Karpas-422 (cell line): ENCODE data around the gene KDM4E. TPM values are rescaled to one million over a fixed set of nuclear protein-coding genes. Genes with fewer than 3 reads are reported as not detected.

ENCODE experiments used
- DNase-seq: peaks from one replicate; pipeline ENCODE4 v3.0.0-alpha.2; 2015
- H2AFZ ChIP-seq: fragments of 200-600 bp; sonication (generic); 2 replicates; pipeline ENCODE4 v1.6.1; 2014; ENCODE audit warnings: antibody characterized with exemption, low read length, mixed read lengths
- H3K27ac ChIP-seq: fragments of 200-600 bp; sonication (generic); 2 replicates; pipeline ENCODE4 v1.5.1; 2014; ENCODE audit warnings: mild to moderate bottlenecking, low read length, moderate library complexity
- H3K27me3 ChIP-seq: fragments of 200-600 bp; sonication (generic); 2 replicates; pipeline ENCODE4 v1.6.1; 2014; ENCODE audit warnings: low read length, mixed read lengths
- H3K36me3 ChIP-seq: fragments of 200-600 bp; sonication (generic); 2 replicates; pipeline ENCODE4 v1.6.1; 2014; ENCODE audit warnings: low read length, mixed read lengths; ENCODE audit not compliant: insufficient read depth
- H3K4me1 ChIP-seq: fragments of 200-600 bp; sonication (generic); 2 replicates; pipeline ENCODE4 v1.6.1; 2014; ENCODE audit warnings: mild to moderate bottlenecking, low read length, mixed read lengths
- H3K4me2 ChIP-seq: fragments of 200-600 bp; sonication (generic); 2 replicates; pipeline ENCODE4 v1.6.1; 2014; ENCODE audit warnings: low read length, low read depth, mild to moderate bottlenecking; ENCODE audit not compliant: poor library complexity, severe bottlenecking
- H3K4me3 ChIP-seq: fragments of 200-600 bp; sonication (generic); 2 replicates; pipeline ENCODE4 v1.5.1; 2014; ENCODE audit warnings: mild to moderate bottlenecking, antibody characterized with exemption, low read length, mixed read lengths
- H3K79me2 ChIP-seq: fragments of 200-600 bp; sonication (generic); 2 replicates; pipeline ENCODE4 v1.6.1; 2014; ENCODE audit warnings: mild to moderate bottlenecking, low read length, mixed read lengths
- H3K9ac ChIP-seq: fragments of 200-600 bp; sonication (generic); 2 replicates; pipeline ENCODE4 v1.6.0; 2014; ENCODE audit warnings: low read length
- H3K9me2 ChIP-seq: fragments of 200-600 bp; sonication (generic), shearing (Covaris generic); replicated peaks from 2 replicates; pipeline ENCODE4 v1.6.0; 2014; ENCODE audit warnings: mild to moderate bottlenecking, low read length, moderate library complexity; ENCODE audit not compliant: insufficient read depth
- H3K9me3 ChIP-seq: fragments of 300-700, 200-600 bp; sonication (generic); 2 replicates; pipeline ENCODE4 v1.6.1; 2014; ENCODE audit warnings: low read length, mixed read lengths
- H4K20me1 ChIP-seq: fragments of 200-600 bp; sonication (generic); 2 replicates; pipeline ENCODE4 v1.6.1; 2014; ENCODE audit warnings: mild to moderate bottlenecking, antibody characterized with exemption, low read length, low read depth; ENCODE audit not compliant: insufficient read depth
- total RNA-seq: library from RNA; depleted of rRNA; stranded (reverse); fragments of >200 nt; shearing (Covaris generic); gene quantifications from 2 replicates; pipeline ENCODE4 v1.2.3, GENCODE V29; 2014; ENCODE audit warnings: low replicate concordance

Gene KDM4E
- total RNA-seq, 1 experiment from 2014 or later = not detected

- H2AFZ ChIP-seq = peak overlapping the region; percentile 45
- no peaks in the 10 kb centered on the region for H3K27me3 ChIP-seq
- peaks cover 24% of the 10 kb centered on the region for H3K4me1 ChIP-seq
- no peaks in the 10 kb centered on the region for H3K9me2 ChIP-seq
- H3K4me2 ChIP-seq = peak overlapping the region; percentile 84
- H3K9ac ChIP-seq = peak overlapping the region; percentile 75
- peaks cover 10% of the 10 kb centered on the region for H4K20me1 ChIP-seq
- H3K36me3 ChIP-seq = peaks cover 12% of the 10 kb centered on the region
- H3K79me2 ChIP-seq = peaks cover 30% of the 10 kb centered on the region
- H3K4me3 ChIP-seq = peak overlapping the region; percentile 67
- H3K27ac ChIP-seq = peak overlapping the region; percentile 47
- no peaks in the 10 kb centered on the region for H3K9me3 ChIP-seq
- DNase-seq = no peak
Measured at GRCh38 chr11:95067841-95068219, 42.8 kb downstream of the KDM4E start.

- peak overlapping the region; percentile 67 for H3K4me3 ChIP-seq
- H3K79me2 ChIP-seq = peaks cover 30% of the 10 kb centered on the region
- peaks cover 12% of the 10 kb centered on the region for H3K36me3 ChIP-seq
- H4K20me1 ChIP-seq = peaks cover 10% of the 10 kb centered on the region
- no peaks in the 10 kb centered on the region for H3K9me2 ChIP-seq
- peak overlapping the region; percentile 45 for H2AFZ ChIP-seq
- H3K9ac ChIP-seq = peak overlapping the region; percentile 75
- peaks cover 24% of the 10 kb centered on the region for H3K4me1 ChIP-seq
- DNase-seq = peak; percentile 98
- H3K4me2 ChIP-seq = peak overlapping the region; percentile 84
- no peaks in the 10 kb centered on the region for H3K9me3 ChIP-seq
- peak overlapping the region; percentile 47 for H3K27ac ChIP-seq
- no peaks in the 10 kb centered on the region for H3K27me3 ChIP-seq
Measured at GRCh38 chr11:95068549-95068948, 43.5 kb downstream of the KDM4E start.

- peaks cover 10% of the 10 kb centered on the region for H4K20me1 ChIP-seq
- H2AFZ ChIP-seq = no peak overlapping the region
- peaks cover 30% of the 10 kb centered on the region for H3K79me2 ChIP-seq
- no peaks in the 10 kb centered on the region for H3K9me2 ChIP-seq
- peaks cover 12% of the 10 kb centered on the region for H3K36me3 ChIP-seq
- no peaks in the 10 kb centered on the region for H3K9me3 ChIP-seq
- no peak overlapping the region for H3K27ac ChIP-seq
- no peaks in the 10 kb centered on the region for H3K27me3 ChIP-seq
- H3K4me3 ChIP-seq = no peak overlapping the region
- peak overlapping the region; percentile 84 for H3K4me2 ChIP-seq
- no peak overlapping the region for H3K9ac ChIP-seq
- H3K4me1 ChIP-seq = peaks cover 24% of the 10 kb centered on the region
- peak; percentile 58 for DNase-seq
Measured at GRCh38 chr11:95070471-95070870, 45.4 kb downstream of the KDM4E start.

GRCh38 chr11:95072948-95073347 is 47.9 kb downstream of the KDM4E start:
- Histone ChIP-seq H3K27me3 (no peaks in the 10 kb centered on the region), H3K9me2 (no peaks in the 10 kb centered on the region), H4K20me1 (peaks cover 10% of the 10 kb centered on the region), H3K4me3 (no peak overlapping the region), H3K36me3 (peaks cover 12% of the 10 kb centered on the region), H3K27ac (no peak overlapping the region), H3K4me2 (no peak overlapping the region), H3K4me1 (peaks cover 23% of the 10 kb centered on the region), H3K9ac (no peak overlapping the region), H2AFZ (no peak overlapping the region), H3K79me2 (peaks cover 25% of the 10 kb centered on the region), H3K9me3 (no peaks in the 10 kb centered on the region)
- DNase-seq = no peak

- Histone ChIP-seq H3K4me2 (no peak overlapping the region), H4K20me1 (peaks cover 8% of the 10 kb centered on the region), H3K9me3 (no peaks in the 10 kb centered on the region), H3K4me1 (peaks cover 9% of the 10 kb centered on the region), H3K36me3 (peaks cover 12% of the 10 kb centered on the region), H3K9ac (no peak overlapping the region), H3K27ac (no peak overlapping the region), H3K79me2 (peaks cover 5% of the 10 kb centered on the region), H3K4me3 (no peak overlapping the region), H3K9me2 (no peaks in the 10 kb centered on the region), H3K27me3 (no peaks in the 10 kb centered on the region), H2AFZ (no peak overlapping the region)
- no peak for DNase-seq
Measured at GRCh38 chr11:95074792-95075563, 49.9 kb downstream of the KDM4E start.

- no peaks in the 10 kb centered on the region for H3K9me2 ChIP-seq
- no peaks in the 10 kb centered on the region; the same call in 1 of the 2 replicates for H4K20me1 ChIP-seq
- H3K4me1 ChIP-seq = 0 out of 2 replicates have a peak, but pooled peaks cover 4% of the 10 kb centered on the region
- no peak overlapping the region for H2AFZ ChIP-seq
- H3K4me2 ChIP-seq = no peak overlapping the region
- H3K36me3 ChIP-seq = 0 out of 2 replicates have a peak, but pooled peaks cover 5% of the 10 kb centered on the region
- H3K9me3 ChIP-seq = no peaks in the 10 kb centered on the region
- no peak overlapping the region for H3K4me3 ChIP-seq
- H3K9ac ChIP-seq = no peak overlapping the region
- H3K27me3 ChIP-seq = no peaks in the 10 kb centered on the region
- no peaks in the 10 kb centered on the region for H3K79me2 ChIP-seq
- H3K27ac ChIP-seq = no peak overlapping the region
- DNase-seq = no peak
Measured at GRCh38 chr11:95076416-95076815, 51.4 kb downstream of the KDM4E start.

GRCh38 chr11:95076981-95077380 is 51.9 kb downstream of the KDM4E start:
- no peak for DNase-seq
- Histone ChIP-seq H4K20me1 (no peaks in the 10 kb centered on the region), H3K36me3 (no peaks in the 10 kb centered on the region), H3K4me2 (no peak overlapping the region), H3K9me3 (no peaks in the 10 kb centered on the region), H3K79me2 (no peaks in the 10 kb centered on the region), H3K4me1 (0 out of 2 replicates have a peak, but pooled peaks cover 4% of the 10 kb centered on the region), H3K9me2 (no peaks in the 10 kb centered on the region), H3K9ac (no peak overlapping the region), H2AFZ (no peak overlapping the region), H3K4me3 (no peak overlapping the region), H3K27me3 (no peaks in the 10 kb centered on the region), H3K27ac (no peak overlapping the region)
